NCI-H1105 (cell line): ENCODE results near the gene SIGLEC15.
A peak's percentile ranks its signal among the peaks of the same experiment; 100 is the strongest.
"Not testable (repeated sequence)": the region's sequence is repeated elsewhere in the genome, so short reads cannot be mapped to it uniquely, and the experiment has no call there.

Experiments
- DNase-seq: peaks from one replicate; lab custom pipeline; 2025; lab: John Stamatoyannopoulos, UW

SIGLEC15 gene, protein sequence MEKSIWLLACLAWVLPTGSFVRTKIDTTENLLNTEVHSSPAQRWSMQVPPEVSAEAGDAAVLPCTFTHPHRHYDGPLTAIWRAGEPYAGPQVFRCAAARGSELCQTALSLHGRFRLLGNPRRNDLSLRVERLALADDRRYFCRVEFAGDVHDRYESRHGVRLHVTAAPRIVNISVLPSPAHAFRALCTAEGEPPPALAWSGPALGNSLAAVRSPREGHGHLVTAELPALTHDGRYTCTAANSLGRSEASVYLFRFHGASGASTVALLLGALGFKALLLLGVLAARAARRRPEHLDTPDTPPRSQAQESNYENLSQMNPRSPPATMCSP

DNA sequence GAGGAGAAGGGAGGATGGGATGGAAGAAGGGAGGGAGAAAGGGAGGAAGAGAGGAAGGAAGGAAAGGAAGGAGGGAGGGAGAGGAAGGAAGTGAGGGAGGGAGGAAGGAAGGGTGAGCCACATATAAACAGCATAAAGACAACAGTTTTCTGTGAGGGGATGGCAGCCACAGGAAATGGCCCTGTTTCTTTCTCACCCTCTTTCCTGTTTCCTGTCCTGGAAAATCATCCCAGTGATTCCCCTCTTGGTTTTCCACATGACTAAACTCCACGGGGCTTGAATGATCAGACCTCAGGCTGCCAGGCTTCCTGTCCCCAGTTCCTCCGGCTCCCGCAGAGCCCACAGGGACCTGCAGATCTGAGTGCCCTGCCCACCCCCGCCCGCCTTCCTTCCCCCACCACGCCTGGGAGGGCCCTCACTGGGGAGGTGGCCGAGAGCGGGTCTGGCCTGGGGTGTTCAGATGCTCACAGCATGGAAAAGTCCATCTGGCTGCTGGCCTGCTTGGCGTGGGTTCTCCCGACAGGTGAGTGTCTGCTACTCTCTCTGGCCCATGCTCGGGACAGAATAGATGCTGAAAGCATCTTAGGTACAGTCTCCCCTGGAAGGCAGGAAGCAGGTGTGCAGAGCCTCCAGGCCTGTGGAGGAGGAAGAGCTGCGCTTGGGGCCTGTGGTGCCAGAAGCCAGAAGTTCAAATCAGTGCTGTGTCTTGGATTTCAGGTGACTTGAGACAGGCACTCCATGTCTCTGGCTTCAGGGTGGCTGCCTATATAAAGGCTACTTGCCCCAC lies at the start of gene SIGLEC15:
Gene SIGLEC15, plus strand, starts transcription at position 418 of the 787 bp plus-strand sequence. Its CDS starts 54 bp downstream, at position 472.
- no peak for DNase-seq

GRCh38 chr18:45775743-45776142 lies 49.7 kb upstream of the SIGLEC15 start:
- DNase-seq: no peak

DNA sequence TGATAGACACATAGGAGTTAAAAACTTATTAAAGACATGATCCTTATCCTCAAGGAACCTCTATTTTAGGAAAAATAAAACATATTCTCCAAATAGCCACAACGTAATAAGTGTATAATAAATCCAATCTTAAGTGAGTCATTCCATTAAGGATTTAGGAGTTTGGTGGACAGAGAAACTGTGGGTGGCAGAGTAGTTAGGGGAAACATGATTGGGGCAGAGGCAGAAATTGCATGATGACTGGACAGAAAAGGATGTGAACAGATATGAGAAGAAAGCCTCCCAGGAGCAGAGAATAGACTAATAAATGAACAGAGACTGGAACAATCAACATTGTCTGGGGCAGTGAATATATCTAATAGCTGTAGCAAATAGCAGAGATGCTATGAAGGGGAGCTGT lies 48.1 kb upstream of the SIGLEC15 start:
- no peak for DNase-seq

GRCh38 chr18:45780568-45780967 lies 44.9 kb upstream of the SIGLEC15 start:
- DNase-seq: no peak

GRCh38 chr18:45782662-45783061 lies 42.8 kb upstream of the SIGLEC15 start:
- DNase-seq: no peak

DNA sequence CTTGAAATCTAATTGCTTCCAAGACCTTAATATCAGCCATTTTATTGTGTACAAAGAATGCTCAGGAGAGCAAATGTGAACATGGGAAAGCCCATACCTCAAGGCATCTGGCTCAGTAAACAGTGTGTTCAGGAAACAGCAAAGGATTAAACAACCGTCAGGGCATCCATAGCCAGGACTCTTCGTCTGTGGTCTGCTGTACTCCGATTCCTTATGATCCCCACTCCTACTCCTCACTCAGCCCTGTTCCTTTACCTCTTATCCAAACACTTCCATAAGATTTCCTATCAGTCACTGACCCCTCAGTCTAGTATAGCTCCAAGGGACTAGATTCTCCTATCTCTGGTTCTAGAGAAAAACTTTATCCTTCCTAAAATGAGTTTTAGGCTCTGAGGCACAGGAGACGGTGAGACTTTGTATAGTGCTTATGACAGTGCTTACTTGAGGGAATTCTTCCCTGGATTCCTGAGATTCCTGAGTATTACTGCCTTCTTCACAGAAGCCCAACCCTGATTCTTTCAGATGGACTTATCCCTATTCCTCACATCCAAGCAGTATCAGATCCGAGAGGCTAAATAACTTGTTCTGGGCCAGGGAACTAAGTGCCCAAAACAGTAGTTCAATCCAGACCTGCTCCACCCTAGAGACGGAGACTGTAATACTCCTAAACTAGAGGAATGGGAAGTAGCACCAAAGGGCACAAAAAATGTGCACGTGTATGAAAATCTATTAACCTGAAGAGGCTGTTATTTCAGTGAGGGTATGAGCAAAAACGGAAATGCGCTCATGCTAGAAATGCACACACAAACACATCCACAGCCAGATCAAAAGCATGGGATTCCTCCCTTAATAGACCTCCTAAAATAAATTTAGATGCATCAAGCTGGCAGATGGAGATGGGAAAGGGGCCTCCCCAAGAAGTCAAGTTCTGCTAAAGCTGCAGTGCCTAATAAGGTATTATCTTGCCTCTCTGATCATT lies 42.1 kb upstream of the SIGLEC15 start:
- no peak for DNase-seq

GRCh38 chr18:45785134-45785533 lies 40.3 kb upstream of the SIGLEC15 start:
- no peak for DNase-seq

DNA sequence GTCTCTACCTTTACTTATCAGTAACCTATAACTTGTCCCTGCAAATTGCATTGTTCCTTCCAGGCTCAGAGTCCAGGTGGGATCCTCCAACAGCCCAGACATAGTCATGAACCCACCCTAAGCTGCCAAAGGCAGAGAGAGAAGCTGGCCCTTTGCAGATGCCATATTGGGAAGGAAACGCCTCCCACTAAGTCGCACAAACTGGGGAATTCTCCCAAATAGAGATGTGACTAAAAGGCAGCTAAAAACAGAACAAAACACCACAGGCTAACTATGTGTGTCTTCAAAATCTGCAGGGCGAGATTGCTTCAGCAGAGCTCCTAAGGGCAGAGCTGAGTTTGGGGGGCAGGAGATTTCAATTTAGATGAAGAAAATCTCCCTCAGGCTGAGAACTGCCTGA lies 38.5 kb upstream of the SIGLEC15 start:
- DNase-seq: no peak

- no peak for DNase-seq
Observed at GRCh38 chr18:45787346-45787745, 38.1 kb upstream of the SIGLEC15 start.

GRCh38 chr18:45788861-45789260 lies 36.6 kb upstream of the SIGLEC15 start:
- no peak for DNase-seq

GRCh38 chr18:45792506-45793263 lies 32.8 kb upstream of the SIGLEC15 start:
- no peak for DNase-seq

DNA sequence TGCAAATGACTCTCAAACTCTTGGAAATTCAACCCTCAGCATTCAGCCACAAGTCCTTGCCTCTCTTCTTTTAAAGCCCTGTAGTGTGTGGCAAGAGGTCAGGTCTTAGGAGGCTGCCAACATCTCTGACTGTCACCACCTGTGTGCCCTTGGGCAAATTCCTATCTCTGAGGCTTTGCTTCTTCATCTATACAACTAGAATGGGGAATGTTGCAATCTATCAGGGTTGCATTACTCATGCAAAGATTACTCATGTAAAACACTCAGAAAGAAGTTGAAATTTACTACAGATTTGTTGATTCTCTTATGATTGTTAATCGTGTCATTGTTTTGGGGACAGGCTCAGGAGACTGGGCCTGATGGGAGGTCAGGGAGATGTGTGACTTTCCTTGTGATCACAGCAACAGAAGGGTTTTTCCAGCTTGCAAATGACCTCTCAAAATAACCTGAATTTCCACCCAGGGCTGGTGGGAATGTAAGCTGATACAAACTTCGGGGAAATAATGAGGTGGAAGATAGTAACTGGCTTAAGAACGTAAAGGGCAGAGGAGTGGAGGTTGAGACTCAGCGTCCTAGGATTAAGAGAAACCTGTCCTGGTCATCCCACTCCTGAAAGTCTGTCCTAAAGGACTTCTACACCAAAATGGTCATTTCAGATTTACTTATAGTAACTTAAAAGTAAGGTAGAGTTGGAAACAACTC lies 32.1 kb upstream of the SIGLEC15 start:
- no peak for DNase-seq

DNA sequence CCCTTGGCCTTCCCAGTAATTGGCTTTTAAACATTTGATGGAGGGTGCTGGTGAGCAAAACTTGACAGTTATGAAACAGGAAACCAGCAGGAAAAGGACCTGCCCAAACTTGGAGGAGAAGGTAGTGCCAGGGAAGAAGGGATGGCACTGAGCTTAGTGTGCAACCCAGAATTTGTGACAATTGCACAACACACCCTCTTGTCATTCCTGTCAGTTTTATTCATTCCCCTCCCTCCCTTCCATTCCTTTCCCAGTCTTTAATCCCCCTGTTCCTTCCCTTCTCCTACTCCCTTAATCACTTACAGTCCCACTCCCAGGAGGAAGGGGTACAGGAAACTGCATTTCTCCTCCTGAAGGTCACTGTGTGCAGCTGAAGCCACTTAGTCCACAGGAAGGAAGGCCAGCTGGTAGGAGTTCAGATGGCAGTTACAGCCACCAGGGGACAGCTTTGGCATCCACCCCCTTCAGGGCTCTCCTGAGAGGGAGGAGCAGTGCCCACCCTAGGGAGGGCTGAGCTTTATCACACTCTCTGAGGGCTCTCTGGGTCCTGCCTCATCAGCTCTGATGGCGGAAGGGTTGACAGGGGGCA lies 24.0 kb upstream of the SIGLEC15 start:
- no peak for DNase-seq

DNA sequence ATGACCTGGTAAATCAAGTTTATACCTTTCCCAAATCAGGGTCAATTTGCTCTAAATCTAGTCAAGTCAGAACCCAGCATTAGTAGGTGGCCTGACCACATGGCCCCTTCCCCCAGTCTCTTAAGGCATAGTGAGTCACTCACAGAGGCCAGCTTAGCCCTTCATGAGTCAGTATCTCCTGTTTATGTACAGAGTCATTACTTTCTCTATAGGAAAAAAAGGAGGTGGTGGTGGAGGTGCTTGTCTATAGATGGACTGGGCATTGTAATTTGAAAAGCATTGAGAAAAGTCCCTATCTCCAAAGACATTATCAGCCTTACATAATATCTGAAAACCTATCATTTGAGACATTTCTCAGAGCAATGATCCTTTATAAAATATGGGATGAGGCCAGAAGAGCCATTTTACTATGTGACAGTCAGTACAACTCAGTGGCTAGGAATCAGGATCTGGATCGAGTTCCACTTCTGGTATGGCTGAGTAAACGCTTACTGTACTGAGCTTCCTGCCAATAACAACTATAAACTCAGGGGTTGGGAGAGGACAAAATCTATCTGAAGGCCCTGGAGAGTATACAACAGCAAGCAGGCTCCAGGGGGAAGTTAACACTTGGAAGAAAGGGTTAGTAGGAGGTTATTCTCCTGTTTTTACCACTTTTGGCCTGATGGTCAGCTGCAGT lies 22.5 kb upstream of the SIGLEC15 start:
- DNase-seq: no peak

DNA sequence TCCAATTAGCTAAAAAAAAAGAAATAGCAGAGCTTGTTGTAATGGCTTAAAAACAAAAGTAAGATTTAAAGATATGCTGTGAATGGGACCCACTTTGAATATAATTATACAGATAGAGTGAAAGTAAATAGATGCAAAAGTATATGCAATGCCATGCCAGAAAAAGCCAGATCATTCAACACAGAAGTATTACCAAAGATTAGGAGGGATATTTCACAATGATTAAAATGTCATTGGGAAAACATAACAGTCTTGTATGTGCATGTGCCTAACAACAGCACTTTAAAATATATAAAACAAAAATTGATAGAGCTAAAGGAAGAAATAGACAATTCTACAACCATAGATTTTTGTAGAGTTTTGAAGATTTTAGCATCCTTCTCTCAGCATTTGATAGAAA lies 19.9 kb upstream of the SIGLEC15 start:
- DNase-seq: no peak

DNA sequence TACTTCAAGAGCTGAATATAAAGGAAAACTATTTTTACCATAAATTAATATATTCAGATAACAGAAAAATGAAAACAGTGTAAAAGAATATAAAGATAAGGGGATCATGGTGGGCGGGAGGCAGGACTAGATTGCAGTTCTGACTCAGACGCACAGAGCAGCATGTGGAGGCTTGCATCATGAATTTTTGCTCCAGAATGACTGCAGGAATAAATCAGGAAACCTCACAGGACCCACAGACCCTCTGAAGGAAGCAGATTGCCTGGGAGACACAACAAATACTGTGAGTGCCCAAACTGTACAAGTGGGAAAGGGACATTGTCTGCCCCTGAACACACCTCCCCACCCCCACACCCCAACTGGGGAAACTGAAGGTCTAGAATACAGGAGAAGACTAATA lies 19.2 kb upstream of the SIGLEC15 start:
- DNase-seq: no peak

GRCh38 chr18:45807144-45807543 lies 18.3 kb upstream of the SIGLEC15 start:
- DNase-seq: peak; percentile 58

GRCh38 chr18:45814733-45815132 lies 10.7 kb upstream of the SIGLEC15 start:
- not testable (repeated sequence) for DNase-seq

- DNase-seq: no peak
Observed at GRCh38 chr18:45817543-45817942, 7.9 kb upstream of the SIGLEC15 start.

GRCh38 chr18:45818765-45819164 lies 6.7 kb upstream of the SIGLEC15 start:
- not testable (repeated sequence) for DNase-seq
